Endothelial cell of umbilical vein (primary cell): Measurements from ENCODE around the gene AIG1.

Source experiments
- CTCF ChIP-seq, 2 donors: IDR thresholded peaks; 1 replicate in 1 of 2; 2 replicates in 1 of 2; pipeline ENCODE4 v1.5.1; 2011; ENCODE audit warnings: low read length in 2 of 2, mild to moderate bottlenecking in 2 of 2, moderate library complexity in 2 of 2, control low read depth in 1 of 2, inconsistent platforms in 1 of 2, low read depth in 1 of 2; ENCODE audit not compliant: insufficient read depth in 1 of 2; ENCODE audit errors: extremely low read depth in 1 of 2
- MAX ChIP-seq: IDR thresholded peaks from 2 replicates; pipeline ENCODE4 v1.6.1; 2011; ENCODE audit not compliant: insufficient read depth, insufficient read length
- POLR2A ChIP-seq: IDR thresholded peaks from 2 replicates; pipeline ENCODE4 v1.6.1; 2012; ENCODE audit warnings: low read depth, mild to moderate bottlenecking, control low read depth, low read length
- POLR2AphosphoS5 ChIP-seq: IDR thresholded peaks from 2 replicates; pipeline ENCODE4 v1.6.1; 2012; ENCODE audit warnings: low read depth, mild to moderate bottlenecking, control low read depth, low read length, moderate library complexity; ENCODE audit not compliant: insufficient read depth

GRCh38 chr6:143139239-143139784 is 78.6 kb downstream of the AIG1 start:
- no peak for TF ChIP-seq CTCF (IDR thresholded peaks at IDR 0.05; ENCODE audit: extremely low read depth in 1 of 2, insufficient read depth in 1 of 2, low read depth in 1 of 2, low read length in 2 of 2)
- no peak for TF ChIP-seq POLR2AphosphoS5
- TF ChIP-seq POLR2A = no peak
- TF ChIP-seq MAX = no peak
